Putamen (tissue), 1 donor: ENCODE measurements around the gene BANP.

Experiments
- DNase-seq: peaks from one replicate; pipeline ENCODE4 v3.0.0-alpha.2; 2016; ENCODE audit warnings: low spot score

BANP gene

DNA sequence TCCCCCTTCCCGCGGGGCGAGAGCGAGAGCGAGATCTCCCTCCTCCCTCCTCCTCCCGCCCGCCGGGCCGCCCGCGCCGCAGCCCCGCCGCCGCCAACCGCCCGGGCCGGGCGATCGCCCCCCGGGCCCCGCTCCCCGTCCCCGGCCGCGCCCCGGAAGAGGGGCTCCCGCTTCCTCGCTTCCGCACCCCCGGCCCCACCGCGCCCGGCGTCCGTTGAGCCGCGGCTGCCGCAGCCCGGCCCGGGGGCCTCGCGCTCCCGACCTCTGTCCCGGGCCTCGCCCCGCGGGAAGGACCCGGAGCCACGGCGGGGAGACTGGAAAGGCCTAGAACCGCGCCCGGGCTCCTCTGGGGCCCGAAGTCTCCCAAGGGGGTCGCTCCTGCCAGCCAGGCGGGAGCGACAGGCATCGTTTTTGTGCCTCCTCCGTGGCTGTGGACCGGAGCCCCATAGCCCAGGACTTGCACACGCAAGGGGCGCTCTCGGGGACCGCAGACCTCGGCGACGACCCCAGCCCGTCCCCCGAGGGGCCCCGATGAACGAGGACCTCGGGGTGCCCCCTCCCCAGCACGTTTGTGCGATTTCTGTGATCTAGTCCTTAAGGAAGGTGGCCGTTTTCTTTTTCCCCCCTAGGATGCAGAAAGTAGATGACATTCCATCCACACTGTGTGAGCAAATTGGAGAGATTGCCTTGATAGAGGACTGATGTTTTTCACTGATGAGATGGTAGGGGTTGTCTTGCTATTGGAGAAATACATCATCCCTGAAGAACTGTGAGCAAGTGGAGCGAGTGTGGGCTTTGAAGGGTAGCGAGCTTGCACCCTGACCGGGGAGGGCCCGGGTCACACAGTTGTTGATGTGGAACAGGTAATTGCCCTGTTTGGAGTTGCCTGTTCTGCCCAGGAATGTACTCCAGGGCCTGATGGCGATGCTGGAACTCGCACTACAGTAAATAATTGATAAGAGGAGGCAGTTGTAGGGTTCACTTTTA is 611 bp downstream of the BANP start:
- DNase-seq, result no peak

DNA sequence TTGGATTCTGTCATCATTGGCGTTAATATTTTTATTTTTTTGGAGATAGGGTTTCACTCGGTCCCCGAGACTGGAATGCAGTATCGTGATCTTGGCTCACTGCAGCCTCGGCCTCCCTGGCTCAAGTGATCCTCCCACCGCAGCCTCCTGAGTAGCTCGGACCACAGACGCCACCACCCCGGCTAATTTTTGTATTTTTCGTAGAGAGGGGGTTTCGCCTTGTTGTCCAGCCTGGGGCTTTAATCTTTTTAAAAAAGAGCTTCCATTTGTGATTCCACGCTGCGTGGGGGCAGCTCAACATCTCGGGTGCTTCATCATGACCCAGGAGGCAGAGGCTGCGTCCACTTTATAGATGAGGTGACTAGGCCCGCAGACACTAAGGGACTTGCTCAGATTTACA is 1.5 kb downstream of the BANP start:
- no peak for DNase-seq

DNA sequence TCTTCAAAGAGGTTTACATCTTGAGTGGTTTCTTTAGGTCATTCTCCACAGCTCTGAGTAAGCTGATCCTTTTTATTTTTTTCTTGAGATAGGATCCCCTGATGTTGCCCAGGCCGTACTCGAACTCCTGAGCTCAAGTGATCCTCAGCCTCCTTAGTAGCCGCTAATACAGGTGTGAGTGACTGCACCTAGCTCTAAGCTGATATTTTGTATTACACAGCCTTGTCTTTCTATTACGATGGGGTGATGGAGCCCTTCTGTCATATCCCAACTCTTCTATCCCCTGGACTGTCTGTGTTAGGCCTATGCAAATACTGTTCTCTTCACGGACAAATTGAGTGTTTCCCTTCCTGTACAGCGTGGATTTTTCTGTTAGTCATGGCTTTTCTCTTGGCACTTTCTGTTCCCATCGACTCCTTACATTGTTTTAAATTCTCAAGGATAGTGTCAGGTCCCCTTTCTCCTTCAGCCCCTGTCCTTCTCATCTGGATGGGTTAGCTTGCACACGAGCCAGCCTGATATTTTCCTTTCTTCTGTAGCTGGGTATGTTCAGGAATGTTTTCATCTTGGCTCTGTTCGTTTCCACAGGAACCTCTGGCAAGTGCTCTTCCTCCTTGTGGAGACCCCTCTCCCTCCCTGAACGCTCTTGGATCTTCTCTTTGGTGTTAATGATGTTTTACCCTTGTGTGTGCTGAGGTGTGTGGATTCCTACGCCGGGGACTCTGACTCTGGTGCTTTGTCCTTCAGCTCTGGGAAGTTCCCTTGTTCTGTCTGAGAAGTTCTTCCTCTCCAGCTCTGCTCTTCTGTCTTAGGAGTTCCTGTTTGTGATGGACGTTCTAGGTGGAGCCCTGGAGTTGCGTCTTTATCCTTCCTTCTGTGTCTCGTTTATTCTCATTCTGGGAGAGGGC is 2.3 kb downstream of the BANP start:
- DNase-seq, result no peak

DNA sequence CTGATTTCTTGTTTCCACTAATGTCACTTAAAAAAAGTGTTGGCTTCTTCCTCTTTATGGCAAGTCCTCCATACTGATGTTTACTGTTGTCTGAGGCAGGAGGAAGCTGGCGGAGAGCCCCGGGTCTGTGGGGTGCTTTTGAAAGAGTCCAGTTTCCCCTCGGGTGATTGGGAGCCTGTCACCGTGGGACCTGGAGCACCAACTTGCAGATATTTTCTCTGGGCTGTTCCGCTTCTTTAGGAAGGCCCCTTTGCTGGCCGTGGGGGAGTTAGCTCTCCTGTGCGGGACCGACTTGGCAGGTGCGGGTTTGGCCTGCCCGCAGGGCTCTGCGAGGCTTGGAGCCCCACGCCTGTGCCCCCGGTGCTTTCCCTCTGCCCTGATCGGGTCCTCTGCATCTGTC is 3.1 kb downstream of the BANP start:
- DNase-seq, result no peak

DNA sequence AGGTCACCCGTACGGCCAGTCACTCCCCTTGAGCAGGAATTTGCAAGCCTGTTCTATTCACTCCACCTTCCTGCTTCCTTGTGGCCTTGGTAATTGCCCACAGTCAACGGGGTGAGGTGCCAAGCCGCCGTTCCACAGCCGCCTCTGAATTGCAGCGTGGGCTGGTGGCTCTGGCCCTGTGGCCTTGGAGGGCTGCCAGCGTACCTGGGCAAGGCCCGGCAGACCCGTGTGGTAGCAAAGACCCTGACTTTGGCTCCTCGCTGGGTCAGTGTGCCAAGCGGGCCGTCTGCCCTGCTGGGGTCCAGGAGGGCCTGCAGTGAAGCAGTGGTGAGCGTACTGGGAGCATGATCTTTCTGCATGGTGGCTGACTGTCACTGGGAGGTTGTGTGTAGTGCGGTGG is 3.6 kb downstream of the BANP start:
- DNase-seq, result no peak

DNA sequence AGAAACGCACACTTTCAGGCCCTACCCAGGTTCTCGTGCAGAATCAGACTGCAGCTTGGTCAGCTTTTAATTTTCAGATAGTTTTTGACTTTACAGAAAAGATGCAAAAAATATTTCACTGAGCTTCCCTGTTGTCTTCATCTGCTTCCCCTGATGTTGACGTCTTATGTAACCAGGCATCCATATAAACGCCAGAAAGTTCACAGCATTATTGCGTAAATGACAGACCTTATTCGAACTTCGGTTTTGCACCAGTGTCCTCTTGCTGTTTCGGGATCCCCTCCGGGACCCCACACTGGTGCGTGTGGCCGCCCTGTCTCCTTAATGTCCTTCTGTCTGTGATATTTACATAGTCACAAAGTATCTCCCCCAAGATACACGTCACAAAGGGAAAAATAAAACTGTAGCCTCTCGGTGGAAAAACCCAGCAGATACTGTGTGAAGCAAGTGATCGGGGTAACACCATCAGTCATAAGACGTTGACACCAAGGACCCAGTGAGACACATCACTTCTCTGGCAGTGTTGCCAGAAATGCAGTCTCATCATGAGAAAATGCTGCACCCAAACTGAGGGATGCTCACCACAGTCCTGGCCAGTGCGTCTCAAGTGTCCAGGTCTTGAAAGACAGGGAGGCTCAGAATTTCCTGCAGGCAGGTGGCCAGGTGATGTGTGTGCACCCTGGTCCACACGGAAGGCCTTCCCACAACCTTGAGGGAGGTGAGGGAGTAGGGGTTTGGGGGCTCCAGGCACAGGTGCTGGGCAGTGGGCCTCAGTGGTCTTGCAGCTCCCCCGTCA is 4.3 kb downstream of the BANP start:
- DNase-seq, result no peak

DNA sequence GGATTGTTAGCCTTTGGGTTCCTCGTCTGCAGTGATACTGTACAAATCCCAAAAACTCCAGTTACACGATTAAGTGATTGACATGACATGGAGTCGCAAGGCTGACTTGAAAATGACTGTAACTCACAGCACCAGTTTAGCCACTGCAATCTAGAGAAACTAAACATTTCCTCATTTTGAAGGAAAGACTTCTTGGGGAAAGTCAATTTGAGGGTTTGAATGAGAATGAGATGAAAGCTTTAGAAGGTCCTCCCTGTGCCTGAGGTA is 4.8 kb downstream of the BANP start:
- DNase-seq, result no peak

DNA sequence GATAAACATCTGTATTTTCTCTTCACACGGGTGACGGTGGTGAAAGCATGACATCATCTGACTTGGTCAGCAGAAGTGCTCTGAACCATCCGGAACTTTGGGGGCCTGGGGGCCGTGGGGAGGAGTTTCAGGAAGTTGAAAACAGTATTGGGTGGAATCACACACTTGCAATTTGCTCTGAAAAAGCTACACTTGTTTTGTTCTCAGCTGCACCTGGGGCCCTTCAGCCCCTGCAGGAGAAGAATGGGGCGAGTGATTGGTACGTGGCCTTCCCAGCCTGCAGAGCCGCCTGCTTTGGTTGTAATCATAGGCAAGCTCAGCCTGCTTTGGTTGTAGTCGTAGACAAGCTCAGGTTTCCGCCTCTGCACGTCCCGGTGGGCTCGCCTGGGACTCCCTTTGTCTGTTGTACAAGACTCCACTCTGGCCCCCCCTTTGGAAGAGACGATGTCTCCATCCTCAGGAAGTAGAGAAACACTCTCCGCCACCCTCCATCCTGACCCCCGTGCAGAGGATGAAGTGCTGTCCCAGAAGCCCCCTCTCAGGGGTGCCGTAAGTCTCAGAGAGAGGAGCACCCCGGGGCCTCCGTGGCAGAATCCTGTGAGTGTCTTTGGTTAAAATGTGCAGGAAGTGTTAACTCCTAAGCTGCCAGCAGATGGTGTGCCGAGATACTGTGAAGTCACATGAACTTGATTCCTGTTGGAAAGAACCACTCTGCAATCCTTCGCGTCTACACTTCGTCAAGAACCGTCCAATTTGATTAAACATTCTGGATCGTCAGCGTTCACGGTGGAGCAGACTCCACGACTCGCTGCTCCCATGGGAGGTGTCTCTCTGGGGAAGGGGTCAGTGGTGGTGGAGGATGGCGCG is 5.4 kb downstream of the BANP start:
- DNase-seq, result no peak

DNA sequence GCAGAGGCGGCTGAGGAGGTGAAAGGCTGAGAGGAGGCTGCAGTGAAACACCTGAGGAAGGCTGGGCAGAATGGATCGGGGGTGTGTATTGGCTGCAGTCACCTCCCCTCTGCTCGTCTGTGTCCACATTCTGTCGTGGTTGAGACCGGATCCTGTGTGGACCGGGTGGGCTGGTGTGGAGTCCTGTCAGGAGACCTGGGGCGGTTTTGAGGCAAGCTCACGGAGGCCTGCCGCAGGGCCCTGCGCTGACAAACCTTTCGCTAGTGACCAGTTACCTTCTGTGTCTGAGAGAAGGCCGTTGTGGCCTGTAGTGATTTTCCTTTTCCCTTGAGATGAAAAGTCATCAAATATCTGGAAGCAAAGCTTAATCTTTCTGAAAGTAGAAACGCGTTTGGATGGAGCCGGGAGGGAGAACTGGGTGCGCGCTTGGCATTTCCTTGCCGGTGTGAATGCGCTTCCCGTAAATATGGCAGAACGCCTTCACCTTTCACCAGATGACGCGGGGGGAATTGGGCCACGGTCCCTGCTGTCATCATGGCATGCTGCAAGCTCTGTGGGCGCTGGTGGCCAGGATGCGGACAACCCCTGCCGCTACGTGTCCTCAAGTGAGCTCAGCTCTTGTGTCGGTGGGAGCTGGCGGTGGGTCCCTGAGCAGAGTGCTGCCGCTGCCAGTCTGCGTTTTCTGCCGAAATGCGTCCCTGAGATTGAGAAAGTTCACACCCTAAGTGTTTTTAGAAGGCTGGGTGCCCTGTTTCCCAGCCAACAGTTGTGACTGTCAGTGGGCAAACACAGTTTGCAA is 6.3 kb downstream of the BANP start:
- DNase-seq, result no peak

DNA sequence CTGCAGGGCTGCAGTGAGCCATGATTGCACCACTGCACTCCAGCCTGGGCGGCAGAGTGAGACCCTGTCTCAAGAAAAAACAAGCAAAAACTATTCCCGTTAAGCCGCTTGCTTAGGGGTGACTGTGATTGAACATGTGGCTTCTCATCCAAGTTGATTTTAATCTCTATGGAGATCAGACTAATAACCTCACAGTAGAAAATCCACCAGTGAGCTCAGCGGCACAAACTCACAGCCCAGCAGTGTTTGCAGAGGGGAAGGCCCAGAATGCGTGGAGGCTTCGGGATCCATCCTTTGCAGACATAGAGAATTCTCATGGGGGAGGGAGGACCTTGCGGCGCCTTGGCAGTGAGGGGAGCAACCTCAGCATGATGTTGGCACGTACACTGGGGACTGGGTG is 7.4 kb downstream of the BANP start:
- DNase-seq, result no peak

DNA sequence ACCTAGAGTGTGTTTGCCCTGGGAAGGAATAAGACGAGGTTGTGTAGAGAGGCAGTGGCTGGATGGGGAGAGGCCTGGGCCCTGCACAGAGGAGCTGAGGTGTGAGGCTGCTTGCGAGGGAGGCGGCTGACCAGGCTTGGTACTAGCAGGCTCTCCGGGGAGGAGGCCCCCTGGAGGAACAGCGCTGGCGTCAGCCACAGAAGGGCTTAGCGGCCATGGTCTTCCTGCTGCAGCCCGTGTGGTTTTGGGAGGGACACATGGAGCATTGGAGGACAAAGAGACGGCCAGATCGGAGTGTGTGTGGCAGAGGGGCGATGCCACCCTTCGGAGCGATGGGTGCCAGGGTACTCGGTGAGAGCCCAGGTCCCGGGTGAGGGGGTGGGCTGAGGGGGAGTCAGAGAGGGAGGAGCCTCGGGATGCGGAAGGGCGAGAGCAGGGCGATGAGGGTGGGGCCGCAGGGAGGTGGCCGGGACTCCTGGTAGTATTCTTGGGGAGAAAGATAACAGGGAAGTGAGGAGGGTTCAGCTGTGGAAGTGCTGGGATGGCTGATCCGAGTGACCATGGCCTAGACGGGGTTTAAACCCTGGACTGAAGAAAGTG is 8.3 kb downstream of the BANP start:
- DNase-seq, result no peak

DNA sequence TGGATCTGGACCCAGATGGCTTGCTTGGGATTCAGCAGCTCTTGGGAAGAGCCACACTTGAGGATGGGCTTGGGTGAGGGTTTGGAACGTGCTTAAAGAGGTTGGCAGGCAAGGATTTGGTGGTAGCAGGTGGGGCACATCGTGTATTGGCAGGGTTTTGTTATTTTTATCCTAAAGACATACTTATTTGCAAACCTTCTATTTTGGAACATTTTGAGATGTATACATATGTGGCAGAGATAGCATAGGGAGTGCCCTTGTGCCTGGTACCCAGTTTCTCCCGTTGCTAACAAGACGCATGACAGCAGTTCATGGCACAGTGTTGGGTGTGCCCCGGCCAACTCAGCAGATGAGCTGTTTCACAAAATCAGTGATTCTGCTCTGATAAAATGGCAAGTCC is 9.1 kb downstream of the BANP start:
- no peak for DNase-seq

DNA sequence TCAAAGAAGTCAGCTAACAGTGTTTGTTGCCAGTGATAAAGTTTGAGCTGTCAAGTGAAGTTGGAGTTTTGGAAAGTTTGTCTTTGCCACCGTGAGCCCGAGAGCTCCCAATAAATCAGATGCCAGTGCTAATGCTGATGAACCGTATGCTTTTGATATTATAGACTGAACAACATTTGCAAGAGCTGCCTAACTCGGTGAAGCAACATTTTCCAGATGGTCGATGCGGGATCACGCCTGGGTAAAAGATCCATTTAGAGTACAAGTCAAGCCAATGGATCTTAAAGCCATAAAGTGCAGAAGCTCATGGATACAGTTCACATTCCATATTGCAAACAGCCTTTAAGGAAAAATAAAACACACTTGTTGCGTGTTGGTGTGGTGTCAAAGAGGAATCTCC is 9.6 kb downstream of the BANP start:
- DNase-seq, result no peak

DNA sequence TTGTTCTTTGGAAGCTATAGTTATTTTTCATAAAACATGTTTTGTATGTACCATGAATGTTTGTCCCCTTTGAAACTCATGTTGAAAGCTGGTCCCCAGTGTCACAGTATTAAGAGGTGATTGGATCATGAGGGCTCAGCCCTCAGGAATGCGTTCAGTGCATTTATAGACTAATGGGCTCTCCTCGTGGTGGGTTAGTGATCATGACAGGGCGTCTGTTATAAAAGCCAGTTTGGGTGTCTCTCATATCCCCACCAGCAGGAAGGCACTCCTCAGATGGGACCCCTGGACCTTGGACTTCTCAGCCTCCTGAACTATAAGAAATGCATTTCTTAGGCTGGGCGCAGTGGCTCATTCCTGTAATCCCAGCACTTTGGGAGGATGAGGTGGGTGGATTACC is 10.4 kb downstream of the BANP start:
- no peak for DNase-seq

DNA sequence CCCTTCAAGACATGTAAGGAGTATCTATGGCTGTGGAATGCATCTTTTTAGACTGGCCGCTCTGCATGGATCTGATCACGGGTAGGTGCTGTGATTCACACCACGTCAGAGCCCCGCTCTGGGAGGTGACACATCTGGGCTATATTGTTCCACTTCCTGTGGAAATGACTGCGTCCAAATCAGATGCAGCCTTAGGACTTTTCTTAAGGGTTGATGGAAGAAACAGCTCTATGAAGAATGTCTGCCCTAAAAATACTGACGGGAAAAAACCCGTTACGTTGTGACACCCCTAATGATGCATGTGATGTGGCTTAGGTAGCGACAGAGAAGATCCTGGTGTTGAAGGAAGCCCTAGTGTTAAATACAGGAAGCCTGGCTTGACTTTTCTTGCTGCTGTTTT is 12.2 kb downstream of the BANP start:
- no peak for DNase-seq

DNA sequence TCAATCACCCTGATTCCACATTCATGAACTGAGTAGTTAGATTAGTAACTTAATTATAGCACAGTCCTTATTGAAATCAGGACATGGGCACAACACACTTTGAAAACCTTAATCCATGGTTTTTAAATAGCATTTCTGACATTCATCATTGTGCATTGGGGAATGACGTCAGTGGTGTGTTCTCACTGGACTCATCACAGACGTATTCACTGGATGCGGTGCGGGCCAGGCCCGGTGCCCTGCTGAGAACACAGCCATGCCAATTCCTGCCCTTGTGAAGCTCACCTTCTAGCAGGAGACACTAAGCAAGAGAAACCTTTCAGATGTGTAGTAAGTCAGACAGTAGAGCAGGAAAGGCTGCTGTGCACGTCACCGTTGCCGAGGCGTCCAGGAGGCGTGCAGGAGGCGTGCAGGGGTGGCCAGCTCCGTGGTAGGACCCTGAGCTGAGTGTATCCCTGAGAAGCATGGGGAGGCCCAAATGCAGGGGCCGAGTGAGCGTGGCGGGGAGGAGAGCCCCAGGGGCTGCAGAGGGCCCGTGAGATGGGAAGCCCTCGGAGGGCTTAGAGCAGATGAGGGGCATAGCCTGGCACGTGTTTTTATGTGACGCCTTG is 12.9 kb downstream of the BANP start:
- no peak for DNase-seq

DNA sequence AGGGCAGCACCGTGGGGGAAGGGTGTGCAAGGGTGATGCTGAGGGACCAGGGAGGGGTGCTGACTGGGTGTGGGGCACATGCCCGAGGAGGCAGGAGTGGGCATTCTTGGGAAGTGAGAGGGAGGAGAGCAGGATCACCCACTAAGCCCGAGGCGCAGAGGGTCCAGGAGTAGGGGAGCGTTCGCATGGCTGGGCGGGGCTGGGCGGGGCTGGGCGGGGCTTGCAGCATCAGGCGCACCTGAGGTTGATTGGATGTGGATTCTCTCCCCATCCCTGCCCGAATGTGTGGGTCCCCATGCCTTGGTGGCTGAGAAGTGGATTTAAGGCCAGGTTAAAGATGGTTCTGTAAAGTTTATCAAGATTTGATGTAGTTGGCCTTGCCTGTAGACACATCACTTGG is 14.2 kb downstream of the BANP start:
- DNase-seq, result no peak

DNA sequence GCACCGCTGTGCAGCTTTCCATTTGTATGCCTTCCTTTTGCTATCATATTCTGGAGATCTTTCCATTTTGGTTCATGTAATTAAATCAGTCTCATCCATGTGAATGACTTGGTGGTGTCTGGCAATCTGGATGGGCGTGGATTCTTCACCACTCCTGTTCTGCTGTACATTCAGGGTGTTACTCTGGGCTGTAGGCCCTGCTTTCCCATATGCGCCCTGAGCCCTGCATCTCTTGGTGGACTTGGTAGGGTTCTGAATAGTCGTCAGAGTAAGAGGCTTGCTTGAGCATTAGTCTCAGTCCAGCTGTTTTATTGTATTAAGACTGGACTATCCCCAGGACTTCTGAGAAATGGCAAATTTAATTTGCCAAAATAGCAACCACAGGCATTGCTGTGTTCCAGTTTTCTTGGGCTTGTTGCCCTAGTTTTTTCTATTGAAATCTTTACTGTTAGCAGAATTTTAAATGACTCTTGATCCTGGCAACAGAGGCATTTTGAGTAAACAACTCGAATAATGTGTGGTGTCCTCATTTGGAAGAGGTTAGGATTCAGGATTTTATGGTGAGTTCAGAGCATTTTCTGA is 14.9 kb downstream of the BANP start:
- DNase-seq, result no peak

DNA sequence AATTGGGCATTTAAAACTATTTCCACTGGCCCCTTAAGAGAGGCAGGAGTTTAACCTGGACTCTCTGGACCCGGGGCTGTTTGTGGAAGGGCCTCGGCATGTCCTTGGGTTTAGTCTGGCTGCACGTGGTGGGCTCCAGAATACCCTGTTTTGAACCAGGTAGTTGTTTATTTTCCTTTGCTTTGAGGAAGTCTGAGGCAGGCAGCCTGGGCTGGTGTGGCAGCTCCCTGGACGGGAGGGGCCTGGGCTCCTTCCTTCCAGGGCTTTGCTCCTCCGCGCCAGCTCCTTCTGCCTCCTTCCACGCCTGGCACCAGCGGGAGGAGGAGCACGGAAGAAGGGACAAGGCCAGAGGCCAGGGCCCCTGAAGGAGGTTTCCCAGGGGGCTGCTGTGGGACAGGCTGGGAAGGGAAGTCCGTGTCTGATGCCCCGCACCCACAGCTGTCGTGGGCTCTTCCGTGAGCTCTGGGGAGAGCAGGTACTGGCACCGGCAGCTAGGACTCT is 15.5 kb downstream of the BANP start:
- no peak for DNase-seq
